HCT116 (cell line): Measurements from ENCODE around the gene DPM2. TPM values are rescaled to one million over a fixed set of nuclear protein-coding genes. Genes with fewer than 3 reads are reported as not detected.
A peak's percentile ranks its signal among the peaks of the same experiment; 100 is the strongest.

ENCODE experiments used
- ATAC-seq: fragments of 200-7000 bp; cut with Tn5 transposase; 2 replicates; pipeline ENCODE4 v1.9.1; 2020; ENCODE audit warnings: mild to moderate bottlenecking, moderate library complexity
- Bru-seq: library from RNA; stranded (reverse); fragments of 400-500 nt; gene quantifications from one replicate; lab custom pipeline; 2021; lab: Mats Ljungman, UMichigan
- BruChase-seq, 2 experiments: library from RNA; stranded (reverse); fragments of 400-500 nt; gene quantifications; one replicate each; lab custom pipeline; 2021; lab: Mats Ljungman, UMichigan
- BruUV-seq: library from RNA; stranded (reverse); fragments of 400-500 nt; replicated peaks from 2 replicates; lab custom pipeline; 2021; lab: Mats Ljungman, UMichigan
- CTCF ChIA-PET: fragments of 300-600 bp; sonication (Branson Sonifier 250); formaldehyde crosslinking; loops from one replicate; lab custom pipeline; 2021; ENCODE audit warnings: antibody characterized with exemption; lab: Charles Lee
- POLR2A ChIA-PET: fragments of 300-600, 350-600 bp; sonication (Branson Sonifier 250); formaldehyde crosslinking; loops from one replicate; lab custom pipeline; 2021; ENCODE audit warnings: antibody characterized with exemption; lab: Charles Lee
- RAD21 ChIA-PET, 2 experiments: fragments of 300-600 bp; sonication (Branson Sonifier 250); formaldehyde crosslinking; loops; one replicate each; lab custom pipeline; 2023; ENCODE audit warnings: low total read pairs in 2 of 2; ENCODE audit not compliant: uncharacterized antibody in 2 of 2, unreplicated experiment in 2 of 2, low non-redundant PET in 1 of 2; lab: Charles Lee
- DNase-seq: peaks from one replicate; pipeline ENCODE4 v3.0.0-alpha.2; 2010; ENCODE audit warnings: low read depth, low spot score
- H2AFZ ChIP-seq: fragments of 200-600 bp; shearing (Covaris generic), sonication (generic); 2 replicates; pipeline ENCODE4 v1.6.1; 2017; ENCODE audit warnings: low read depth, mixed run types, mixed read lengths, antibody characterized with exemption, low read length; ENCODE audit not compliant: poor library complexity, severe bottlenecking
- H3K27ac ChIP-seq: 2 replicates; pipeline ENCODE4 v1.5.1; 2012; ENCODE audit warnings: low read depth, low read length
- H3K27me3 ChIP-seq: fragments of 200-600 bp; sonication (generic); 2 replicates; pipeline ENCODE4 v1.6.1; 2016; ENCODE audit warnings: mixed run types, low read length, mixed read lengths; ENCODE audit not compliant: insufficient read depth
- H3K36me3 ChIP-seq, 2 experiments: fragments of 200-500 bp in 1 of 2; fragments of 200-600 bp in 1 of 2; sonication (Bioruptor generic) in 1 of 2; sonication (generic) in 1 of 2; 2 replicates each; pipeline versions ENCODE4 v1.5.1 to v1.6.1; 2014 to 2016; ENCODE audit warnings: low read length in 2 of 2, inconsistent platforms in 1 of 2, mixed read lengths in 1 of 2, mixed run types in 1 of 2; ENCODE audit not compliant: insufficient read depth in 2 of 2, control insufficient read depth in 1 of 2
- H3K4me1 ChIP-seq, 2 experiments: fragments of 200-600 bp in 1 of 2; sonication (generic) in 1 of 2; 2 replicates each; pipeline versions ENCODE4 v1.5.1 to v1.6.1; 2012 to 2017; ENCODE audit warnings: low read length in 2 of 2, inconsistent platforms in 1 of 2, mild to moderate bottlenecking in 1 of 2, mixed read lengths in 1 of 2, mixed run types in 1 of 2, moderate library complexity in 1 of 2; ENCODE audit not compliant: insufficient read depth in 2 of 2, control insufficient read depth in 1 of 2
- H3K4me2 ChIP-seq: fragments of 200-600 bp; sonication (generic); 2 replicates; pipeline ENCODE4 v1.6.1; 2017; ENCODE audit warnings: mixed run types, low read length, mixed read lengths
- H3K4me3 ChIP-seq, 2 experiments: fragments of 200-600 bp in 1 of 2; sonication (generic) in 1 of 2; replicated peaks in 1 of 2; 2 replicates each; pipeline ENCODE4 v1.5.1; 2011 to 2016; ENCODE audit warnings: low read length in 2 of 2, control low read depth in 1 of 2, low read depth in 1 of 2, mild to moderate bottlenecking in 1 of 2, mixed read lengths in 1 of 2, mixed run types in 1 of 2
- H3K79me2 ChIP-seq: fragments of 200-600 bp; sonication (generic); 2 replicates; pipeline ENCODE4 v1.6.1; 2017; ENCODE audit warnings: mild to moderate bottlenecking, mixed run types, low read length, moderate library complexity, mixed read lengths; ENCODE audit not compliant: insufficient read depth
- H3K9ac ChIP-seq: fragments of 200-600 bp; sonication (generic); 2 replicates; pipeline ENCODE4 v1.6.1; 2016; ENCODE audit warnings: low read length, mixed read lengths
- H3K9me2 ChIP-seq: fragments of 200-600 bp; sonication (generic), shearing (Covaris generic); 2 replicates; pipeline ENCODE4 v1.6.1; 2017; ENCODE audit warnings: mixed run types, mild to moderate bottlenecking, moderate library complexity; ENCODE audit not compliant: insufficient read depth
- H3K9me3 ChIP-seq, 2 experiments: fragments of 200-500 bp in 1 of 2; fragments of 200-600 bp in 1 of 2; sonication (Bioruptor generic) in 1 of 2; sonication (generic) in 1 of 2; 2 replicates each; pipeline ENCODE4 v1.6.1; 2014 to 2017; ENCODE audit warnings: low read length in 2 of 2, mixed read lengths in 2 of 2, inconsistent platforms in 1 of 2, low read depth in 1 of 2, mild to moderate bottlenecking in 1 of 2, mixed run types in 1 of 2, moderate library complexity in 1 of 2; ENCODE audit not compliant: control insufficient read depth in 1 of 2, insufficient read depth in 1 of 2
- H4K20me1 ChIP-seq: fragments of 200-600 bp; sonication (generic), shearing (Covaris generic); 2 replicates; pipeline ENCODE4 v1.6.1; 2017; ENCODE audit warnings: mixed run types, mild to moderate bottlenecking, moderate library complexity; ENCODE audit not compliant: insufficient read depth
- EGR1 ChIP-seq: IDR thresholded peaks from 2 replicates; pipeline ENCODE4 v1.6.1; 2012; ENCODE audit warnings: low read depth
- POLR2A ChIP-seq: IDR thresholded peaks from 2 replicates; pipeline ENCODE4 v1.7.0; 2011; ENCODE audit warnings: borderline replicate concordance; ENCODE audit not compliant: insufficient read depth, insufficient read length; ENCODE audit errors: extremely low read depth
- POLR2AphosphoS5 ChIP-seq: IDR thresholded peaks from 2 replicates; pipeline ENCODE4 v1.6.1; 2011; ENCODE audit warnings: mild to moderate bottlenecking, low read depth, low read length, moderate library complexity
- RAD21 ChIP-seq: IDR thresholded peaks from 2 replicates; pipeline ENCODE4 v1.6.1; 2012; ENCODE audit warnings: low read depth, mild to moderate bottlenecking
- SP1 ChIP-seq: IDR thresholded peaks from 2 replicates; pipeline ENCODE4 v1.6.1; 2012; ENCODE audit warnings: low read depth
- YY1 ChIP-seq: IDR thresholded peaks from 2 replicates; pipeline ENCODE4 v1.6.1; 2011; ENCODE audit warnings: low read length, low read depth, moderate library complexity, mild to moderate bottlenecking; ENCODE audit not compliant: insufficient replicate concordance; ENCODE audit errors: extremely low read depth
- ZFX ChIP-seq: fragments of 450-650 bp; IDR thresholded peaks from 2 replicates; pipeline ENCODE4 v1.6.1; 2017
- intact Hi-C: fragments of 100-400 bp; cut with micrococcal nuclease; formaldehyde crosslinking; loops from 2 replicates; pipeline ENCODE4 v1.10.0; 2022
- long read RNA-seq: library from polyadenylated mRNA; unstranded; transcript quantifications from one replicate; pipeline ENCODE4 v2.0.0, GENCODE V29; 2021; ENCODE audit not compliant: unreplicated experiment
- polyA plus RNA-seq: library from polyadenylated mRNA; unstranded; fragments of >200 nt; gene quantifications from 2 replicates; pipeline ENCODE4 v1.2.1, GENCODE V29; 2012; ENCODE audit warnings: missing spikeins
- total RNA-seq: library from RNA; stranded (reverse); gene quantifications from one replicate; pipeline ENCODE4 v1.2.1, GENCODE V29; 2021; ENCODE audit not compliant: unreplicated experiment
- TF ChIP-seq, protein P1 (sequence below): IDR thresholded peaks from 2 replicates; pipeline ENCODE4 v1.6.1; 2012

Gene DPM2, protein sequence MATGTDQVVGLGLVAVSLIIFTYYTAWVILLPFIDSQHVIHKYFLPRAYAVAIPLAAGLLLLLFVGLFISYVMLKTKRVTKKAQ
- total RNA-seq: 54.6 TPM
- polyA plus RNA-seq: 58.0 and 62.6 TPM in 2 replicates
- percentile 87 among the genes with signal in this experiment for Bru-seq, nascent RNA
- BruChase-seq, experiment 1, labeled RNA remaining after a 6-hour chase: percentile 92 among the genes with signal in this experiment
- percentile 88 among the genes with signal in this experiment for BruChase-seq, experiment 2, labeled RNA remaining after a 2-hour chase
- long read RNA-seq, transcript DPM2-203 (3 exons, 928 nt): minor isoform, 23 of 124 reads
- long read RNA-seq, transcript DPM2-205 (3 exons, 1,662 nt): minor isoform, 13 of 124 reads
- long read RNA-seq, transcript DPM2-201 (4 exons, 1,542 nt): major isoform, 64 of 124 reads
- long read RNA-seq, partial matches to known transcripts: 16 of 124 reads
- long read RNA-seq, other reads (novel, unspliced or antisense): 8 of 124 reads

DNA sequence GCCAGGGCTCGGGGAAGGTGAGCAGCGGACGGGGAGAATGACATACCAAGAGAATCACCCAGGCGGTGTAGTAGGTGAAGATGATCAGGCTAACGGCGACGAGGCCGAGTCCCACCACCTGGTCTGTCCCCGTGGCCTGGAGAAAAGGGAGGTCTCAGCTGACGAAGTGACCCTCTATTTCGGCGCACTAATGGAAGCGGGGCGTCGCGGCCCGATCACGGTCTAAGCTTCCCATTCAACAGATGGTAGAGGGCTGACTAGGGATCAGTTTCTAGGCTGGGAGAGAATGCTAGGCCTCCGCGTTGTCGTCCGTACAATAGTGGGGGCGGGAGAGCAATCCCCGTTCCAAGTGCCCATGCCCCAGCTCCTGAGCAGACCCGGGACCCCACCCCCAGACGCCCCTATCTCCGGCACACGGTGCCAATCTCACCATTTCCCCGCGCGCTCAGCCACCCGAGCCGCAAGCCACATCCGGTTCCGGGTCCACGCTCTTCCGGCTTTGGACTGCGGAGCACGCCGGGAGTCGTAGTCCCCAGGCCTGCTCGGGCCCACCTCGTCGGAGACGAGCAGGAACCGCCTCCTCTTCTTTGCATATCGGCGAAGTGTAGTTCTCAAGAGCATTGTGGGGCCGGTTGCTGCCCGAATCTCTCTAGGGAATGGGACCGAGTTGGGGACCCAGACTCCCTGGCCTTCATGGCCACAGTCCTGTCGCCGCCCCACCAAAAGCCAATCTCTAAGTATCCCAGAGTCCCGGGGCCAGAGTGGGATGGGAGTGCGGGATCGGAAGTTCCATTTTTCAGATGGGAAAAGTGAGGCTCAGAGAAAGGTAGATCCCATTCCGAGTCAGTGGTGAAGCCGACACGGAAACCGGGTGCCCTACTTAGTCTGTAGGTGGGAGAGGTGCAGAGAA, at the start of gene DPM2:
Gene DPM2 (minus strand): TSS at position 467 of the 910 bp plus-strand sequence. CDS start 34 bp downstream, at position 433.
- BruUV-seq: TSS peak; percentile 77
- H3K4me3 ChIP-seq: peak within 1 kb of the TSS; percentile 70 to 88
- intact Hi-C loops: no loop called here
- no peaks in the 10 kb centered on the region for H3K9me2 ChIP-seq
- no peaks in the 10 kb centered on the region for H3K27me3 ChIP-seq
- no peaks in the 10 kb centered on the region for H4K20me1 ChIP-seq
- TF ChIP-seq EGR1 (no peak), POLR2AphosphoS5 (peak; percentile 82), ZFX (peak; percentile 39; the same call in 1 of the 2 replicates), POLR2A (peak; percentile 35), SP1 (no peak), YY1 (peak; percentile 49), RAD21 (no peak)
- TF ChIP-seq, protein P1, sequence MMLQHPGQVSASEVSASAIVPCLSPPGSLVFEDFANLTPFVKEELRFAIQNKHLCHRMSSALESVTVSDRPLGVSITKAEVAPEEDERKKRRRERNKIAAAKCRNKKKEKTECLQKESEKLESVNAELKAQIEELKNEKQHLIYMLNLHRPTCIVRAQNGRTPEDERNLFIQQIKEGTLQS: no peak
- H3K9me3 ChIP-seq: no peaks in the 10 kb centered on the region
- peaks cover 0 to 9% of the 10 kb centered on the region in 2 experiments; a peak in 2 of 4 replicates for H3K36me3 ChIP-seq
- peaks cover 37% of the 10 kb centered on the region for H3K79me2 ChIP-seq
- peaks cover 20 to 46% of the 10 kb centered on the region in 2 experiments for H3K4me1 ChIP-seq
- H3K4me2 ChIP-seq: peak within 1 kb of the TSS; percentile 91
- H3K9ac ChIP-seq: peak within 1 kb of the TSS; percentile 93
- ChIA-PET CTCF (interaction anchor here (0.9 kb wide), 1 partner anchor 180 kb away, joined by 3 read pairs; no protein-coding TSS in a partner anchor), POLR2A (no interaction called here), RAD21 (no interaction called here)
- peak within 1 kb of the TSS; percentile 49 for H3K27ac ChIP-seq
- DNase-seq (peak; percentile 61), ATAC-seq (peak; percentile 92)
- H2AFZ ChIP-seq: no peak within 1 kb of the TSS
